H4 (cell line): Measurements from ENCODE around the gene RGPD6. TPM values are rescaled to one million over a fixed set of nuclear protein-coding genes. Genes with fewer than 3 reads are reported as not detected.
"Not testable (repeated sequence)": the region's sequence is repeated elsewhere in the genome, so short reads cannot be mapped to it uniquely, and the experiment has no call there.

Experiments used
- DNase-seq: peaks from one replicate; pipeline ENCODE4 v3.0.0-alpha.2; 2015; ENCODE audit warnings: low spot score
- total RNA-seq: library from RNA; depleted of rRNA; stranded (reverse); fragments of >200 nt; shearing (Covaris generic); gene quantifications from 2 replicates; pipeline ENCODE4 v1.2.3, GENCODE V29; 2014; rRNA removed

The RGPD6 gene
- total RNA-seq, 1 experiment from 2014 or later = 6.3 TPM

DNA sequence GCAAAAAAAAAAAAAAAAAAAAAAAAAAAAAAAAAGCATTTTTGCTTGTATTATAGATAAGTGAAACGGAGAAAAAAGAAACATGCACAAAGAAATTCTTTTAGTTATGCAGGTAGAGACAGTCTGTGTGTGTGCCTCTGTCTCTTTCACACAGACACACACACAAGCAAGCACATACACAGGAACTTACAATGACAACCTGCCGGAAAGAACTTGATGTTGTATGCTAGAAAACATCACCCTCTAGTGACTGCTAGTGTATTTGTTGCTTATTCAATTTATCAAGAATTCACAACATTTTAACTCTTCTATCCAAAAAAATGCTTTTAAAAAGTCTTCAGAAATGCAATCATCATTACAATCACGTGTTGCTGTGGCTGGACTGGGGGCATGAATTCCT, 95.8 kb downstream of the RGPD6 start:
- DNase-seq = not testable (repeated sequence)

DNA sequence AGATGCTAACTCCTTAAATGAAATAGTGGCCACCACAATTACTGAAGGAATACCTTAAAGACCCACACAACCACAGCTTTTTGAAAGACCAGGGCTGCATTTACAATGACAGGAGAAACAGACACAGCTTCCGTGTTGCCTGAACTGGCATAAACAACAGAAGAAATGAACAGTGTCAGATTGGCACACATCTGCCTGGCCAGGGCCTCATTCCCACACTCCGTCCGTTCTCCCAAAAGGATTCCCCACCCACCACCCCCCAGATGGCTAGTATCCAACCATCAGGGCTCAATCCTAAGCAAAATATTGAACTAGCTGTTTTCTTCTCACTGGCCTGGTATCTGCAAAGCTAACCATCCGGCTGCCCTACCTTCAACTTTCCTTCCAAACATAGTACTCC, 96.9 kb downstream of the RGPD6 start:
- DNase-seq = not testable (repeated sequence)

DNA sequence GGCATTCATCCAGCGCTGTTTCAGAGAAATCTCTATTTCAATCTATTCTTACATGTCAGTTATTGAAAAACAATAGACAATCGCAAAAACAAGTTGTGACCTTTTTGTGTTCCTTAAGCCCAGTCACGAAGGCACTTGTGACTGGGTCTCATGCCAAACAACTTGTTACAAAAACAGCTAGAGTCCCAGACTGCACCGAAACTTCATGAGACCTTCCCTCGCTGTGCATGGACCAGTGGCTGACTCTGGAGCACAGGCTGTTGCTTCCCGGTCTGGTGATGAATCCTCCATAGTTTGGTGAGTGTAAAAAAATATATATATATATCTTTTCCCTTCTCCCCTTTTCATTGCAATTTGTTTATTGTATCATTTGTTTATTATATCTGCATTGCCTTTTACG, 99.7 kb downstream of the RGPD6 start:
- not testable (repeated sequence) for DNase-seq

DNA sequence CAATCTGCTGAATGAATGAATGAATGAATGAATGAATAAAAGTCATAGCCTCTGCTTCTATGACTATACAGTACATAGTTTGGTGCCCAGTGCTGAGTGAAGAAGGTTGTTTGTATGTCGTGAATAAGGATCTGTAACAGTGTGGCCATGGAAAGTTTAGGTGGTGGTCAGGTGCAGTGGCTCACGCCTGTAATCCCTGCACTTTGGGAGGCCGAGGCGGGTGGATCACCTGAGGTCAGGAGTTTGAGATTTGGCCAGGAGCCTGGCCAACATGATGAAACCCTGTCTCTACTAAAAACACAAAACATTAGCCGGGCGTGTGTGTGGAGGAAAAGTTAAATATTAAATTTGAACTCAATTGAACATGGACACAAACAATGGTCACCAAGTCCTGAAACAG, 100.1 kb downstream of the RGPD6 start:
- DNase-seq = not testable (repeated sequence)

DNA sequence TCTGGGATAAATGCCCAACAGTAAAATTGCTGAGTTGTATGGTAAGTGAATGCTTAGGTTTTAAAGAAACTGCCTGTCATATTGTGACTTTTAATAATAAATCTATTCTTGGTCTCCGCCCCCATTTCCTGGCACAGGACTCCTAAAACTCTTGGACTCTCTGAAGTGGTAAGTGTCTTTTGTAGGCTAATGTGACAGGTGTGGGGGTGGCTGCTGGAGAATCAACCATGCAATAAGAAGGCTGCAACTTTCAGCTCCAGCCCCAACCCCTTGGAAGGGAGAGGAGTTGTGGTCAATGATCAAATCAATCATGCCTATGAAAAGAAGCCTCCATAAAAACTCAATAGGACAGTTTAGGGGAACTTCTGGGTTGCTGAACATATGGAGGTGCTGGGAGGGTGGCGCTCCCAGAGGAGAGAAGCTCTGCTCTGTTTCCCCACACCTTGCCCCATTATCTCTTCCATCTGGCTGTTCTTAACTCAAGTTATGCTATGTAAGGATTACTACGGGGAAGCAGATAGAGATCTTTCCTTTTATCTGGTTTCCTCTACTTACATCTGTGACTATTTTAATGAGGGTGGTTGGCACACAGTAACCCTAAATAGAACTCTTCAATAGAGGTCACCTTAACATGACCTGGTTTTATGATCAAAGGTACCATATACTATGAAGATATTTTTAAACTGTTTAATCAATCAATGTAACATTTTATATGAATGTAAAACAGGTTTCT, 101.2 kb downstream of the RGPD6 start:
- DNase-seq = not testable (repeated sequence)

DNA sequence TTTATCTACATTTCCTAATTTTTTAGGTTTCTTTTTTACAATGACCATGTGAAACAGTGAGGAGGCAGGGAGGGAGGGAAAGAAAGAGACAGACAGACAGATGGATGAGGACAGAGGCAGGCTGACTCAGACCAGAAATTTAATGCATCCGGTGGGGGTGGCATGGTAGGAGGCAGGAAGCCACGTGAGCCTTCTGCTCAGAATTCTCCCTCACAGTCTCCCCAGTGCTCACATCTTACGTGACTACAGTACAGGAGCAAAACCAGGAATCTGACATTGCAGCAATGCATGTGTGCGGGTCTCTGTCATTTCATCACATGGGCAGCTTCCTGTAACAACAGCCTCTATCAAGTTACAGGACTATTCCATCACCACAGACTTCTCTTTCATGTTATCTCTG, 102.1 kb downstream of the RGPD6 start:
- DNase-seq = not testable (repeated sequence)

DNA sequence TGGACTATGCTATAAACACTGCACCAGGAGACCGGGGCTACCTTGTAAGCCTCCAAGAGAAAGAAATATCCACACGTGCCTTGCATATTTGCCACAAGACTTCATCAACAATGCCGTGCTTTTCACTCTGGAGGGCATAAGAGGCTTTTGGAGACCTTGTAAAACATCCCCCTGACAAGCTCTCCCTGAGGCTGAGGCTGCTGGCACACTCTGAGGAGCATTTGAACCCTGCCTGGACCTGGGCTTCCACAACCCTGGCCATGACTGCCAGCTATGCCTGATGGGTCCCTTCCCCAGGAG, 104.0 kb downstream of the RGPD6 start:
- not testable (repeated sequence) for DNase-seq

DNA sequence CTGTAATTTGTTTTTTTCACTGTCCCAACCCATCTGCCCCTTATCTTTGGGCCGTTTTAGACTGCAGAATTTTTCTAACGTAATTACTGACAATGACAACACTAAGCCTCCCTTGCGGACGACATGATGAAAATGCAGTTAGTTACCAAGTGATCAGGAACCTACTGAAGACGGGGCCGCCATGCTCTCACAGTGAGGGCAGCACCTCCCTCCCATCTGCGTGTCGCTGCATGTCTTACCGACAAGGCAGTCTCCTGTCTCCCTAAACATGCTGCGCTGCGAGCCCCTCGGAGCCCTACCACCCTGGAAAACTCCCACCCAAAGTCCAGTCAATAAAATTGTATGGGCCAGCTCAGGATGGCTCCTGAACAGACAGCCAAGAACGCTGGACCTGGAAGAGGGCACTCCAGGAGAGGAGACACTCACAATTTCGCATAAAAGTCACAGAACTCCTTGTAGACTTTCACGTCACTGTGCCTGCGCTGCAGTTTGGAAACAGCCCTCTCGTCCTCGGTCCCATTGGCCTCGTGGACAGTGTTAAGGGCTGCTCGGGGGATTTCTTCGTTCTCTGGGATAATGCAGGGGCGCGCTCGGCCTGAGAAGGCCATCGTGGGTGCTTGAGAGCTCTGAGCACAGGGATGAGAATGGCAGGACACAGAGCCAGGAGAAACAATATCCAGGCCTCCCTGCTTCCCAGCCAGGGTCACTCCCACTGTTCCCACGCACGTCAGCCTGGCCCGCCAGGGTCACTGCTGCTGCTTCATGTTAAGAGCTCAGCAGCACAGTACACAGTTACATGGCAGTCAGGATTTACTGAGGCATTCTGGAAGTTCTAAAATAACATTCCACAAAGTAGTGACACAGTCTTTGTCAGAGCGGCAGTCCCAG, 104.6 kb downstream of the RGPD6 start, which contains the start of gene LIMS4:
Gene LIMS4, minus strand, starts transcription at position 646 of the 888 bp plus-strand sequence. Its CDS starts 38 bp downstream, at position 608.
- DNase-seq = not testable (repeated sequence)

DNA sequence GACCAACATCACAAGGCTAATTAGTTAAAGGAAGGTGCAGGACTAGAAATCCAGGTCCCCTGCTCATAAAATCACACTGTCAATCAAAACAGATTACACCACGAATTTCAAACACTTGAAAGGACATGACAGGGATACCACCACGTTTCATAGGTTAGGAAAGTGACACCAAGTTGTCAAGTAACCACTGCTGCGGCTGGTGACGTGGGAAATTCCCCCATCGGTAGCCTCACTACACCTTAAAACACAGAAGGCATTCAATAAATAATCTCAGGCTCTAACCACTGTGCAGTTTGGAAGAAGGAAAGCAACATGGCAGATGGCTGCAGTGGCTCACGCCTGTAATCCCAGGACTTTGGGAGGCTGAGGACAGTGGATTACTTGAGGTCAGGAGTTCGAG, 108.1 kb downstream of the RGPD6 start:
- DNase-seq = not testable (repeated sequence)

DNA sequence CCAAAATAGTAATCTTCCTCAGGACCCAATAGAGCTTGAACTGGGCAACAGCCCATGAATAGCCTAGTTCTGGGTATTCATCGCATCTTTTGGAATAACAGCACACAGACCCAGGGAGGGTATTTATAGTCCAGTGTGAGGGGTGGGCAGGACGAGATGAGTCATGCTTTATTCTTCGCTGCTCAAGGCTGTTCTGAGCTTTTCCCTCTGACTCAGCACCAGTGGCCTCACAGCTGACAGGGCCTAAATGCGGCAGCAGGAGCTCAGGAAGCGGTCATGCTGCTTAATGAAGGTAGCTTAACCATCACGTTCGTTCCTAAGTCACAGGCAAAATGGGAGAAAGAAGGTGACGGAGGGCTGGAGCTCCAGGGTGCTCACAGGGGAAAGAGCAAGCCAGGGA, 111.7 kb downstream of the RGPD6 start:
- DNase-seq = not testable (repeated sequence)

Other genes with a start within 250 kb of the RGPD6 start
- not detected in 2 replicates for gene LIMS4, start 104.4 kb downstream of the RGPD6 start, total RNA-seq
- gene BUB1, start 100.8 kb upstream of the RGPD6 start, total RNA-seq = 57.7 and 85.3 TPM in 2 replicates
- not detected in 2 replicates for gene ACOXL, start 155.4 kb upstream of the RGPD6 start, total RNA-seq